Skeletal muscle satellite cell (primary cell): ENCODE results near the gene SPC24. TPM values are rescaled to one million over a fixed set of nuclear protein-coding genes. Genes with fewer than 3 reads are reported as not detected.

ENCODE experiments used
- H3K27me3 ChIP-seq: 2 replicates; pipeline ENCODE4 v1.7.0; 2013; ENCODE audit warnings: low read length; ENCODE audit not compliant: control insufficient read depth, insufficient read depth
- H3K36me3 ChIP-seq: 2 replicates; pipeline ENCODE4 v1.7.0; 2013; ENCODE audit warnings: mild to moderate bottlenecking, control low read depth, low read length; ENCODE audit not compliant: insufficient read depth
- H3K4me1 ChIP-seq: 2 replicates; pipeline ENCODE4 v1.7.0; 2013; ENCODE audit warnings: low read length; ENCODE audit not compliant: control insufficient read depth, insufficient read depth
- H3K4me2 ChIP-seq: 2 replicates; pipeline ENCODE4 v1.7.0; 2013; ENCODE audit warnings: mild to moderate bottlenecking, low read length
- H3K4me3 ChIP-seq: 2 replicates; pipeline ENCODE4 v1.7.0; 2013; ENCODE audit warnings: low read length
- H3K9ac ChIP-seq: 2 replicates; pipeline ENCODE4 v1.7.0; 2013; ENCODE audit warnings: mild to moderate bottlenecking, low read depth, low read length, moderate library complexity
- H3K9me3 ChIP-seq: replicated peaks from 2 replicates; pipeline ENCODE4 v1.7.0; 2013; ENCODE audit warnings: mild to moderate bottlenecking, control low read depth, low read length
- total RNA-seq: library from RNA; depleted of rRNA; stranded (reverse); fragments of >200 nt; gene quantifications from 2 replicates; pipeline ENCODE4 v1.2.3, GENCODE V29; 2012; rRNA removed

SPC24 gene
- 45.7 and 54.5 TPM in 2 replicates for total RNA-seq

- Histone ChIP-seq H3K4me2 (peak within 1 kb of the TSS; percentile 86), H3K4me3 (peak within 1 kb of the TSS; percentile 87), H3K4me1 (peaks cover 40% of the 10 kb centered on the region)
Observed at GRCh38 chr19:11155373-11156120, at the start of gene SPC24. SPC24 (minus strand) TSS chr19:11155782; CDS start chr19:11155776, 6 bp downstream.

GRCh38 chr19:11204943-11205349 is 49.4 kb upstream of the SPC24 start:
- H3K36me3 ChIP-seq = peaks cover 6% of the 10 kb centered on the region
- H3K9me3 ChIP-seq = no peaks in the 10 kb centered on the region
- H3K4me1 ChIP-seq = peaks cover 32% of the 10 kb centered on the region
- H3K4me3 ChIP-seq = no peak overlapping the region
- H3K27me3 ChIP-seq = no peaks in the 10 kb centered on the region
- H3K9ac ChIP-seq = no peak overlapping the region
- peak overlapping the region; percentile 29 for H3K4me2 ChIP-seq

More at GRCh38 chr19:11155373-11156120, at the start of gene SPC24:
- no peaks in the 10 kb centered on the region for H3K27me3 ChIP-seq
- H3K9ac ChIP-seq = peak within 1 kb of the TSS; percentile 83
- no peaks in the 10 kb centered on the region for H3K9me3 ChIP-seq
- no peaks in the 10 kb centered on the region for H3K36me3 ChIP-seq

- no peak overlapping the region for H3K4me2 ChIP-seq
- peaks cover 7% of the 10 kb centered on the region for H3K36me3 ChIP-seq
- no peaks in the 10 kb centered on the region for H3K27me3 ChIP-seq
- no peak overlapping the region for H3K4me3 ChIP-seq
- no peak overlapping the region for H3K9ac ChIP-seq
- H3K9me3 ChIP-seq = no peaks in the 10 kb centered on the region
- peaks cover 32% of the 10 kb centered on the region for H3K4me1 ChIP-seq
Observed at GRCh38 chr19:11204076-11204602, 48.6 kb upstream of the SPC24 start.

- Histone ChIP-seq H3K4me1 (peaks cover 38% of the 10 kb centered on the region), H3K9me3 (no peaks in the 10 kb centered on the region), H3K4me3 (peak overlapping the region; percentile 22), H3K36me3 (peaks cover 9% of the 10 kb centered on the region), H3K4me2 (peak overlapping the region; percentile 51), H3K9ac (peak overlapping the region; percentile 62), H3K27me3 (no peaks in the 10 kb centered on the region)
Observed at GRCh38 chr19:11203194-11204075, 47.9 kb upstream of the SPC24 start.

GRCh38 chr19:11202488-11203193 is 47.1 kb upstream of the SPC24 start:
- H3K4me2 ChIP-seq = peak overlapping the region; percentile 51
- no peaks in the 10 kb centered on the region for H3K27me3 ChIP-seq
- peaks cover 9% of the 10 kb centered on the region for H3K36me3 ChIP-seq
- H3K4me1 ChIP-seq = peaks cover 45% of the 10 kb centered on the region
- peak overlapping the region; percentile 62 for H3K9ac ChIP-seq
- no peaks in the 10 kb centered on the region for H3K9me3 ChIP-seq
- peak overlapping the region; percentile 22 for H3K4me3 ChIP-seq

- Histone ChIP-seq H3K4me3 (no peak overlapping the region), H3K4me1 (peaks cover 45% of the 10 kb centered on the region), H3K4me2 (no peak overlapping the region), H3K27me3 (no peaks in the 10 kb centered on the region), H3K9ac (no peak overlapping the region), H3K36me3 (peaks cover 9% of the 10 kb centered on the region), H3K9me3 (no peaks in the 10 kb centered on the region)
Observed at GRCh38 chr19:11201791-11202190, 46.2 kb upstream of the SPC24 start.

- Histone ChIP-seq H3K4me2 (no peak overlapping the region), H3K4me3 (no peak overlapping the region), H3K4me1 (peaks cover 45% of the 10 kb centered on the region), H3K9me3 (no peaks in the 10 kb centered on the region), H3K36me3 (peaks cover 9% of the 10 kb centered on the region), H3K27me3 (no peaks in the 10 kb centered on the region), H3K9ac (no peak overlapping the region)
Observed at GRCh38 chr19:11200931-11201330, 45.3 kb upstream of the SPC24 start.

- no peaks in the 10 kb centered on the region for H3K27me3 ChIP-seq
- H3K4me2 ChIP-seq = no peak overlapping the region
- H3K36me3 ChIP-seq = peaks cover 14% of the 10 kb centered on the region
- H3K9ac ChIP-seq = no peak overlapping the region
- peaks cover 46% of the 10 kb centered on the region for H3K4me1 ChIP-seq
- no peaks in the 10 kb centered on the region for H3K9me3 ChIP-seq
- no peak overlapping the region for H3K4me3 ChIP-seq
Observed at GRCh38 chr19:11200015-11200574, 44.5 kb upstream of the SPC24 start.

- H3K27me3 ChIP-seq = no peaks in the 10 kb centered on the region
- no peak overlapping the region for H3K9ac ChIP-seq
Observed at GRCh38 chr19:11199517-11199916, 43.9 kb upstream of the SPC24 start.

GRCh38 chr19:11198769-11199424 is 43.3 kb upstream of the SPC24 start:
- Histone ChIP-seq H3K9ac (no peak overlapping the region), H3K36me3 (peaks cover 20% of the 10 kb centered on the region), H3K4me1 (peaks cover 45% of the 10 kb centered on the region), H3K9me3 (no peaks in the 10 kb centered on the region), H3K27me3 (no peaks in the 10 kb centered on the region), H3K4me3 (no peak overlapping the region), H3K4me2 (no peak overlapping the region)

More at GRCh38 chr19:11199517-11199916, 43.9 kb upstream of the SPC24 start:
- Histone ChIP-seq H3K4me1 (peaks cover 45% of the 10 kb centered on the region), H3K36me3 (peaks cover 14% of the 10 kb centered on the region), H3K4me3 (no peak overlapping the region), H3K9me3 (no peaks in the 10 kb centered on the region), H3K4me2 (no peak overlapping the region)
